PFSK-1 (cell line): ENCODE measurements around the gene ABHD17A.

Experiments
- FOXP2 ChIP-seq: optimal IDR thresholded peaks from 2 replicates; pipeline ENCODE3; 2011; ENCODE audit warnings: borderline replicate concordance, control low read depth, inconsistent platforms; ENCODE audit not compliant: insufficient read depth; ENCODE audit errors: extremely low read length, extremely low read depth
- POLR2AphosphoS5 ChIP-seq: IDR thresholded peaks from 2 replicates; pipeline ENCODE4 v1.6.1; 2012; ENCODE audit warnings: low read depth, mild to moderate bottlenecking, control low read depth, low read length, moderate library complexity
- SIN3A ChIP-seq: IDR thresholded peaks from 2 replicates; pipeline ENCODE4 v1.6.1; 2012; ENCODE audit warnings: mild to moderate bottlenecking, low read length, moderate library complexity, borderline replicate concordance; ENCODE audit not compliant: insufficient read depth
- TAF1 ChIP-seq: IDR thresholded peaks from 2 replicates; pipeline ENCODE4 v1.6.1; 2012; ENCODE audit warnings: low read length, control low read depth, borderline replicate concordance; ENCODE audit not compliant: insufficient read depth
- TF ChIP-seq, protein P1 (sequence below), 2 experiments: IDR thresholded peaks; 2 replicates each; pipeline versions ENCODE4 v1.6.1 to v1.8.0; 2011 to 2012; ENCODE audit warnings: low read depth in 2 of 2, low read length in 2 of 2, control low read depth in 1 of 2, inconsistent platforms in 1 of 2, mild to moderate bottlenecking in 1 of 2, moderate library complexity in 1 of 2; ENCODE audit not compliant: insufficient read depth in 1 of 2

The ABHD17A gene

DNA sequence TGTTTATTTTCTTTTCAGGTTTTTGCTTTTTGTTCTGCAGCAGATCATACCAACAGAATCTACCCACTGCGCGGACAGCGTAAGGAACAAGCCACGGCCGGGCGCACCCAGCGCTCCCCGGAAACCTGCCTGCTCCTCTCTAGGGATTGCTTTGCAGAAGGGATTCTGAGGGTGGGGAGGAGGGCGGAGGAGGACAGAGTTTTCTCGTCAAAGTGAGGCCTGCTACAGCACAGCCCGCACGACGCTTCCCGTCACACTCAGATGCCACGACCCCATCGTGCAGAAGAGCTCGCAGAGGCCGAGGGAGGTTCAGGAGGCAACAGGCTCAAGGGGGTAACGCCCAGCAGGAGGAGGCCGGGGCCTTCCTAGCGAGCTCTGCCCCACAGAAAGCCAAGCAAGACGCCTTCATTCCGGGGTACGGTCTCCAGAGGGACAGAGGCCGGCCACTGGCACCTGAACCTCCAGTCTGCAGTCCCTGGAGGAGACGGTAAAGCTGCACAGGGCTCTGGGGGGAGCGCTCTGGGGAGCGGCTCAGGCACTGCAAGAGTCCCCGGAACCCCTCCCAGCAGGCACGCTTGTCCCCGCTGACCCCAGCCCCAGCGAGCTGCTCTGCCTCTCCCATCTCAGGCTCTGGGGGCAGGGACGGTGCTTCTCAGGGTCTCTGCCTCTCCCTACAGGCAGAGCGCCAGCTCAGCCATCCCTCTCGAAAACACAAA lies 43.9 kb downstream of the ABHD17A start:
- TF ChIP-seq SIN3A (no peak), POLR2AphosphoS5 (no peak), FOXP2 (no peak), TAF1 (no peak)
- TF ChIP-seq, protein P1, sequence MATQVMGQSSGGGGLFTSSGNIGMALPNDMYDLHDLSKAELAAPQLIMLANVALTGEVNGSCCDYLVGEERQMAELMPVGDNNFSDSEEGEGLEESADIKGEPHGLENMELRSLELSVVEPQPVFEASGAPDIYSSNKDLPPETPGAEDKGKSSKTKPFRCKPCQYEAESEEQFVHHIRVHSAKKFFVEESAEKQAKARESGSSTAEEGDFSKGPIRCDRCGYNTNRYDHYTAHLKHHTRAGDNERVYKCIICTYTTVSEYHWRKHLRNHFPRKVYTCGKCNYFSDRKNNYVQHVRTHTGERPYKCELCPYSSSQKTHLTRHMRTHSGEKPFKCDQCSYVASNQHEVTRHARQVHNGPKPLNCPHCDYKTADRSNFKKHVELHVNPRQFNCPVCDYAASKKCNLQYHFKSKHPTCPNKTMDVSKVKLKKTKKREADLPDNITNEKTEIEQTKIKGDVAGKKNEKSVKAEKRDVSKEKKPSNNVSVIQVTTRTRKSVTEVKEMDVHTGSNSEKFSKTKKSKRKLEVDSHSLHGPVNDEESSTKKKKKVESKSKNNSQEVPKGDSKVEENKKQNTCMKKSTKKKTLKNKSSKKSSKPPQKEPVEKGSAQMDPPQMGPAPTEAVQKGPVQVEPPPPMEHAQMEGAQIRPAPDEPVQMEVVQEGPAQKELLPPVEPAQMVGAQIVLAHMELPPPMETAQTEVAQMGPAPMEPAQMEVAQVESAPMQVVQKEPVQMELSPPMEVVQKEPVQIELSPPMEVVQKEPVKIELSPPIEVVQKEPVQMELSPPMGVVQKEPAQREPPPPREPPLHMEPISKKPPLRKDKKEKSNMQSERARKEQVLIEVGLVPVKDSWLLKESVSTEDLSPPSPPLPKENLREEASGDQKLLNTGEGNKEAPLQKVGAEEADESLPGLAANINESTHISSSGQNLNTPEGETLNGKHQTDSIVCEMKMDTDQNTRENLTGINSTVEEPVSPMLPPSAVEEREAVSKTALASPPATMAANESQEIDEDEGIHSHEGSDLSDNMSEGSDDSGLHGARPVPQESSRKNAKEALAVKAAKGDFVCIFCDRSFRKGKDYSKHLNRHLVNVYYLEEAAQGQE (IDR thresholded peaks at IDR 0.05; ENCODE audit: insufficient read depth in 1 of 2, low read depth in 2 of 2, low read length in 2 of 2), result no peak

DNA sequence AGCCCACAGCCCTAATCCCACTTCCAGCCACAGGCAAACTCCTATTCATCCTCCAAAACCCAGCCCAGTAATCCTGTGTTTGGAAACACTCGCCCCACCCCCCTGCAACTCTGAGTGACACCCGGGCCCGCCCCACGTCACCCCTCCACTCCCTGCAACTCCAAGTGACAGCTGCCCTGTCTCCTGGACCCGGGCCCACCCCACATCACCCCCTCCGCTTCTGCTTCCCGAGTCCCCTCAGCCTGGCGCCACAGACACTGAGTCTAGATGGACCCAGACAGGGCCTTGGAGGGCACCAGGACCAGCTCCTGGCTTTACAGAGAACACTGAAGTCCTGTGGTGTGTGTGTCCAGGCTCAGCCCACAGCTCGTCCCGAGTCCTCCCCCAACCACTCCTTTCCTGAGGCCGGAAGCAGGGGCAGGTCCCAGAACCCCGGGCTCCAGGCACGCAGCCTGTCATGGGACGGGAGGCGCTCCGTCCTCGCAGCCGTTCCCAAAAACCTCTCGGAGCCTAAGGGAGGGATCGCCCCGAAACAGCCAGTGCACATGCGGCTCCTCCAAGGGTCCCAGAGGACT lies 44.7 kb downstream of the ABHD17A start:
- peak; percentile 39; the same call in 1 of the 2 replicates for TF ChIP-seq TAF1
- TF ChIP-seq FOXP2, result peak; percentile 14
- peak; percentile 25; the same call in 1 of the 2 replicates for TF ChIP-seq SIN3A
- TF ChIP-seq, protein P1 (IDR thresholded peaks at IDR 0.05; ENCODE audit: insufficient read depth in 1 of 2, low read depth in 2 of 2, low read length in 2 of 2), result no peak
- peak; percentile 49; the same call in 1 of the 2 replicates for TF ChIP-seq POLR2AphosphoS5

DNA sequence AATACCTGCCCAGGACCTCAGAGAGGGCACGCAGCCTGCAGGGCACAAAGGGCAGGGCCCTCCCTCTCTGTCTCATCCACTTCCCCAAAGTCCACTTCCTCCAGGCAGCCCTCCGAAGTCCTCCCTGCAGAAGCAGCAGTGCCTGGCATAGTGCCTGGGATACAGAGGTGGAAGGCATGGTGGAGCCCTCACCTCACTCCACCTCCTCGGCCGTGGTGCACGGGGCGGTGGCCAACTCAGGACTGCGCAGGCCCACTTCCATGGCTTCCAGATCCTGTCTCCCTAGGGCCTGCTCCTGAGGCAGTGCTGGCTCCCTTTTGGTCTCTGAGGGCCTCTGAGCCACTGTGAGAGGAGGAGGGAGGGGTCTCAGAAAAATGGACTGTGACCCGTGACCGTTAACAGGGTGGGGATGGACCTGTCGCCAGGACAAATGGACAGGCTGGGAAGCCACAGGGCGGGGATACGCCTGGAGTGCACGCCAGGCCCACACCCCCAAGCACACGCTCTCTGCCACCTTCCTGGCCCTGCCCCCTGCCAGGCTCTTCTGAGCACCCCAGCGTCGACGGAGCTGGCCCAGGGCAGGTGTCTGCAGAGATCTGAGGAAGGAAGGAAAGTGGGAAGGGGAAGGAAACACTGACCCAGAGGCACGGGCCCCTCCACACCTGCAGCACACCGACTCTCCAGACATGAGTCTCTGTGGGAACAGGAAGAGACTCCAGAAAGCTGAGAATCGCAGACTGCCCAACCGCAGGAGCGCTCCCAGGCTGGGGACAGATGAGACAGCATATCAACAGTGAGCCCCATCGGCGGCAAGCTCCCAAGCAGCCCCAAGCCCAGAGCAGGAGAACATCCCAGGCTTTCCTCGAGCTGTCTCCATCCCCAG lies 45.4 kb downstream of the ABHD17A start:
- TF ChIP-seq SIN3A (no peak), TAF1 (no peak)

DNA sequence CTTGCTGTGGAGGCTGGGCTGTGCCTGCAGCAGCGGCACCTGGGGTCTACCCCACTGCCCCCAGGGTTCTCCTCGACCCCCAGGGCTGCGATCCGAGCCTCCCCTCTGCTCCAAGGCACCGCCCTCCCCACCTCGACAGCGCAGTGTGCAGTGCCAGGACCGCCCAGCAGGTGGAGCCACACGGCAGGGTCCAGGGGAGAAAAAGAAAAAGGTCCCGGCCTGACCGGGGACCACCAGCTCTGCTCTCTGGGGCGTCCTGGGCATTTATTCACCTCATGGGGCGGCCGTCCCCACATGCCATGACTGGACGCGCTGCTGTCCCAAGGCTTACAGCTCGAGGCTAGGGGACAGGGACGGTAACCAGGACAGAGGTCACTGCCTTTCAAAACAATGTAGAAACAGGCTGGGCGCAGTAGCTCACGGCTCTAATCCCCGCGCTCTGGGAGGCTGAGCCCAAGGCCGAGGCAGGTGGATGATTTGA lies 47.6 kb downstream of the ABHD17A start:
- TF ChIP-seq SIN3A, result no peak
- TF ChIP-seq FOXP2, result no peak
- TF ChIP-seq, protein P1 (IDR thresholded peaks at IDR 0.05; ENCODE audit: insufficient read depth in 1 of 2, low read depth in 2 of 2, low read length in 2 of 2), result no peak
- TF ChIP-seq POLR2AphosphoS5, result no peak
- no peak for TF ChIP-seq TAF1

DNA sequence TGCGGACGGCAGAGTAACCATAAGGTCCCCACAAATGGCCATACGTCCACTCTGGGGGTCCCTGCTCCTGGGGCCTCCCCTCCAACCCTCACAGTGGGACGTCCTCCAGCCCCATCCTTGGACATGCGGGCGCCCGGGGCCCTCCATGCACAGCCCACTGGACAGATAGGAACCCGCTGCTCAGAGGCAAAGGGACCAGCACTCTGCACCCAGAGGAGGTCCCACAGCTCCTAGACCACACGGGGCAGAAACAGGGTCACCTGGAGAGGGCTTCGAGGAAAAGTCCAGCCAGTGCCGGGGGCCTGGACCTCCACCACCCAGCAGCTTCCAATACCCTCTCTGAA lies 48.1 kb downstream of the ABHD17A start:
- TF ChIP-seq SIN3A (no peak), TAF1 (no peak), FOXP2 (no peak), POLR2AphosphoS5 (no peak)
- TF ChIP-seq, protein P1 (IDR thresholded peaks at IDR 0.05; ENCODE audit: insufficient read depth in 1 of 2, low read depth in 2 of 2, low read length in 2 of 2), result no peak
